SJSA1 (cell line): Measurements from ENCODE around the gene HYDIN. TPM values are rescaled to one million over a fixed set of nuclear protein-coding genes. Genes with fewer than 3 reads are reported as not detected.
"Not testable (repeated sequence)": the region's sequence is repeated elsewhere in the genome, so short reads cannot be mapped to it uniquely, and the experiment has no call there.

Experiments
- DNase-seq, 2 experiments: peaks; one replicate each; pipeline ENCODE4 v3.0.0-alpha.2; 2015 to 2020; ENCODE audit warnings: low spot score in 2 of 2, low read depth in 1 of 2
- H3K27ac ChIP-seq: fragments of 250-450 bp; sonication (Bioruptor Pico); 2 replicates; pipeline ENCODE4 v1.5.1; 2020; ENCODE audit warnings: mild to moderate bottlenecking, moderate library complexity
- H3K27me3 ChIP-seq: fragments of 250-450 bp; sonication (Bioruptor Pico); replicated peaks from 2 replicates; pipeline ENCODE4 v1.5.1; 2020; ENCODE audit warnings: mild to moderate bottlenecking, moderate library complexity
- H3K36me3 ChIP-seq: fragments of 250-450 bp; sonication (Bioruptor Pico); 2 replicates; pipeline ENCODE4 v1.5.1; 2020; ENCODE audit warnings: mild to moderate bottlenecking
- H3K4me1 ChIP-seq: fragments of 250-450 bp; sonication (Bioruptor Pico); replicated peaks from 2 replicates; pipeline ENCODE4 v1.6.1; 2021; ENCODE audit warnings: mild to moderate bottlenecking
- H3K4me3 ChIP-seq: fragments of 250-450 bp; sonication (Bioruptor Pico); 2 replicates; pipeline ENCODE4 v1.5.1; 2020; ENCODE audit warnings: mild to moderate bottlenecking
- H3K9me3 ChIP-seq: fragments of 250-450 bp; sonication (Bioruptor Pico); replicated peaks from 2 replicates; pipeline ENCODE4 v1.5.1; 2020; ENCODE audit warnings: mild to moderate bottlenecking
- total RNA-seq: library from RNA; depleted of rRNA; stranded (reverse); fragments of >200 nt; shearing (Covaris generic); gene quantifications from 2 replicates; pipeline ENCODE4 v1.2.3, GENCODE V29; 2014

The HYDIN gene
- total RNA-seq, 1 experiment from 2014 or later, result 0.16 TPM

DNA sequence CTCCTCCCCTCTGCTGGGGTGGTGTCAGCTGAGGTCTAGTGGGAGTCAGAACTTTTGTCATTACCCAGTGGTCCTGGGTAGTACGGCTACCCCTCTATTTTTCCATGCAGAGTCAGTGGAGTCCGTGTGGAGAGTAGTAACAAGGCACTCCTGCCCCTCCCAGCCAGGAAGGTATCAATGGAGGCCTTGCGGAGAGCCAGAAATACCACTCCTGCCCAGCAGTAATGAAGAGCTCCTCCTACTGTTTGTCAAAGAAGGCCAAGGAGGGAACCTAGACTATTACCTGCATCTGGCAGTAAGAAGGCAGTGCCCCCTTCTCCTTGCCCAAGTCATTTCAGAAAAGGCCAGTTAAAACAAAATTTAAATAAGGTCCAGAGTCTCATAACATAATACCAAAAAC is 262.2 kb downstream of the HYDIN start:
- not testable (repeated sequence) for H3K27ac ChIP-seq, H3K27me3 ChIP-seq, DNase-seq, H3K9me3 ChIP-seq, H3K4me1 ChIP-seq, H3K36me3 ChIP-seq, H3K4me3 ChIP-seq

DNA sequence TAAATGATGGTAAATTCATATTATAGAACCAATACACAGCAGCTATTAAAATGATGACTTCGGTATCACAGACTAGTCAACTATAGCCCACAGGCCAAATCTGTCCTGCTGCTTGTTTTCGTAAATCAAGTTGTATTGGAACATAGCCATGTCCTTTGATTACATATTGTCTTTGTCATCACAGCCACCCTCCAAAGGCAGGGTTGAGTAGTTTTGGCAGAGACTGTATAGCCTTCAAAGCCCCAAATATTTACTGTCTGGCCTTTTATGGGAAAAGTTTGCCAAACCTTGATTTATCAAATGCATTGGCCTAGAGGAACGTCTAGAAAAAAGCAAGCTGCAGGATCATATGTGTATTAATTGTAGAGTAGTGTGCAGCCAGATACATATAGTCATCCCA is 270.4 kb downstream of the HYDIN start:
- not testable (repeated sequence) for H3K4me3 ChIP-seq, H3K36me3 ChIP-seq, H3K27me3 ChIP-seq, H3K4me1 ChIP-seq, H3K9me3 ChIP-seq, DNase-seq, H3K27ac ChIP-seq

DNA sequence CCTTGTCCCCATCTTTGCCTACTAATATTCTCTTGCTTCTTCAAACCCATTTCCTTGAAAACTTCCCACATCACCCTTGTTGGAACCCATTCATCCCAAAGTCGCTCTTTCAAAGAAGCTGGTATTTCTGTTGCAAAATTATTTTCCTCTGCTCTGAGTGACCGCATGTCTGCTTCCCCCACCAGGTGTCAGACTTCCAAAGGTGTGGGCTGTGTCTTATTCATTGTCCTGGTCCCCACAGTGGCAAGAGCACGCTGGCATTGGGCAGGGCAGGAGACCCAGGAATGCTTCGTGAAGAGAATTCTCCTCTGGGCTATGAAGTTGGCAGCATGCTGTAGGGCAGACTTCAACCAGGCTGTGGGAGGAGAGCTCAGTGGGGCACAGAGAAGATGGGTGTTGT is 275.6 kb downstream of the HYDIN start:
- H3K36me3 ChIP-seq, H3K27me3 ChIP-seq, H3K4me3 ChIP-seq, DNase-seq, H3K9me3 ChIP-seq, H3K4me1 ChIP-seq, H3K27ac ChIP-seq: not testable (repeated sequence)

DNA sequence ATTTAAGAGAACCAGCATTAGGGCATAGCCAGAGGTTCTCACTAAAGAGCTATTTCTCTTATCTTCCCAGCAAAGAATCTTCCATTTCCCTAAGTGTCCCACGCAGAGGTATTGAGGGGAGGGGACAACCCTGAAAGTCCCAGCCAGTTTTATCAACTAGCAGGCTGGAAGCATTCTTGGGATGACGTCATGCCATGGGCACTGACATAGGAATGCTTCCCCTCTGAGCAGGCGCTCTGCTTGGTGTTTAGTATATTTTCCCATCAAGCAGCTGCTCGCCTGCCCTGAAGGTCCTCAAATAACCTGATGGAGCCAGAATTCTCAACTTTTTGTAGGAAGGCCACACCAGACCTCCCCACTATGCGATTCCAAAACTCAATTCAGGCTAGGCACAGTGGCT is 276.7 kb downstream of the HYDIN start:
- not testable (repeated sequence) for DNase-seq, H3K27me3 ChIP-seq, H3K27ac ChIP-seq, H3K9me3 ChIP-seq, H3K4me3 ChIP-seq, H3K4me1 ChIP-seq, H3K36me3 ChIP-seq

DNA sequence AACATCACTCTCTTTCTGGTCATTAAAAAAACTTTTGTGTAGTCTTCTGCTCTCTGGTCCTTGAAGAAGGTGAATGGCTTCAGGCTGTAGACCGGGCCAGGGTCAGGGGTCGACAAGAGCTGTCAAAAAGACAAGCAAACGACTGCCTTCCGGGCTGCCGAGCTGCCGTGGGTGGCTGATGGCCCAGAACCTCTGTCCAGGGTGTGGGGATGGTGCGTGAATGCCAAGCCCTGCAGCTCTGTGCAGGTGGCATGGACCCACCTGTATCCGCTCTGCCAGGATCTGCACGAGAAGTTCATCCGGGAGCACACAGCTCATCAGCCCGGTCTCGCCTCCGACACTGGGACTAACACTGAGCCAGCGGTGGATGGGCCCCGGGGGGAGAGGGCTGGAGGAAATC is 287.0 kb downstream of the HYDIN start:
- H3K36me3 ChIP-seq, H3K27me3 ChIP-seq, DNase-seq, H3K4me1 ChIP-seq, H3K4me3 ChIP-seq, H3K9me3 ChIP-seq, H3K27ac ChIP-seq: not testable (repeated sequence)

DNA sequence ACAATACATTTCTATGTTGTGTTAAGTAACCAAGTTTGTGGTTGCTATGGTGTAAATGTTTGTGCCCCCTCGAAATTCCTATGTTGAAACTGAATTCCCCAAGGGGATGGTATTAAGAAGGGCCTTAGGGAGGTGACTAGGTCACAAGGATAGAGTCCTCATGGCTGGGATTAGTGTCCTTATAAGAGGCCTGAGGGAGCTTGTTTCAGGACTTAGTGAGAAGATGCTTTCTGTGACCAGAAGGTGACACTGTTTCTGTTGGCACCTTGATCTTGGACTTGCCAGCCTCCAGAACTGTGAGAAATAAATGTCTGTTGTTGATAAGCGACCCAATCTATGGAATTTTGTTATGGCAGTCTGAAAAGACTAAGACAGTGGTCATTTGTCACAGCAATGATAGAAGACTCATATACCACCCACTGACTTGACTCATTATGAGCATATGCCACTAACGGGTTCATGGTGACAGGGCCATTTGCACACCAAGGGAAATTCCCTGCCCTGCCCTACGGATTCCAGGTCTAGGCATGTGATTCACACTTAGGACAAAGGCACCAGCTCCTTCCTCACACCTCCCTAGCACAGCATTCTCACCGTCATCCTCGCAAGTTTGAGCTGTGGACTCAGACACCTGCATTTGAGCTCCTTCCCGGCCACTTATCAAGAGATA is 290.7 kb downstream of the HYDIN start:
- H3K27ac ChIP-seq, H3K4me3 ChIP-seq, H3K4me1 ChIP-seq, H3K9me3 ChIP-seq, H3K36me3 ChIP-seq, DNase-seq, H3K27me3 ChIP-seq: not testable (repeated sequence)

DNA sequence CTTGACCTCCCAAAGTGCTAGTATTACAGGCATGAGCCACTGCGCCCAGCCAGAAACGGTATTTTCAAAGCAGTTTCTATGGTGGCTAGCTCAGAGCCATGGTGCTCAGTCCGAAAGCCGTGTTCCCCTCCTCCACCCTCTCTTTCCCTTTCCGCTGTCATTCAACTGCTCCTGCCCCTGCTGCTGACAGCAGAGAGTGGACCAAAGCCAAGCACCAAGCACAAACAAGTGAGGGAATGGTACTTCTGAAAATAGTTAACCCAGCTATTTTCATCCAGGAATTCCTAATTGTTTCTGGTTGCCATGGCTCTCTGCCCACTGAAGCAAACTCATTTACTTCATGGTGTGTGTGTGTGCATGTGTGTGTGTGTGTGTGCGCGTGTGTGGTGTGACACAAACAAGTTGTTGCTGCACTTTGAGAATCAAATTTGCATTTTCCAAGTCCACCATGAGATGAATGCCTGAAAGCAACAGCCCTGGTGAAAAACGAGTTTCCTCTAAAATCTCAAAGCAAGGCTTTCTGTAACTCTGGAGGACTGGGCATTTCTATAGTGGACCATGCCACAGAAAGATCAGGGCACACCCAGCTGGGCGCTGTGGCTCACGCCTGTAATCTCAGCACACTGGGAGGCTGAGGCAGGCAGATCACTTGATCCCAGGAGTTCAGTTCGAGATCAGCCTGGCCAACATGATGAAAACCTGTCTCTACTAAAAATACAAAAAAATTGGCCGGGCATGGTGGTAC is 293.6 kb downstream of the HYDIN start:
- H3K27me3 ChIP-seq, DNase-seq, H3K4me1 ChIP-seq: not testable (repeated sequence)

DNA sequence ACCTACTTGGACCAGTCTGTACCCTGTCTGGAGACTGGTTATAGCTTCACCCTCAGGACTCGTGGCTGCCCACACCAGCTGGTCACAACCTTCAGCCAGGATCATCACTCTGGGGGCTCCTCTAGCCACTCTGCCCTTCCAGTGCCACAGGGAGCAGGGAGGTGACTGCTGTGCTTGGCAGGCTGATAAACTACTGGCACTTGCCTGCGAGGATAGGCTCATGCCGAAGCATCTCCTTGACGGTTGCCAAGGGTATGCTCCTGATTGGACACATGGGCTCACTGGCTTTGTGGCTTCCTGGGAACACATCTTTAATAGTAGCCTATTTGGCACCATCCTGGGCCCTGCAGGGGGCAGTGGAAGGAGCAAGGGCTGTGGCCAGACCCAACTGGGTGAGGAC is 295.2 kb downstream of the HYDIN start:
- H3K4me1 ChIP-seq, H3K4me3 ChIP-seq, H3K27me3 ChIP-seq, H3K9me3 ChIP-seq, H3K36me3 ChIP-seq, H3K27ac ChIP-seq, DNase-seq: not testable (repeated sequence)

More for the DNA sequence above, 293.6 kb downstream of the HYDIN start:
- H3K36me3 ChIP-seq, H3K9me3 ChIP-seq, H3K4me3 ChIP-seq, H3K27ac ChIP-seq: not testable (repeated sequence)

DNA sequence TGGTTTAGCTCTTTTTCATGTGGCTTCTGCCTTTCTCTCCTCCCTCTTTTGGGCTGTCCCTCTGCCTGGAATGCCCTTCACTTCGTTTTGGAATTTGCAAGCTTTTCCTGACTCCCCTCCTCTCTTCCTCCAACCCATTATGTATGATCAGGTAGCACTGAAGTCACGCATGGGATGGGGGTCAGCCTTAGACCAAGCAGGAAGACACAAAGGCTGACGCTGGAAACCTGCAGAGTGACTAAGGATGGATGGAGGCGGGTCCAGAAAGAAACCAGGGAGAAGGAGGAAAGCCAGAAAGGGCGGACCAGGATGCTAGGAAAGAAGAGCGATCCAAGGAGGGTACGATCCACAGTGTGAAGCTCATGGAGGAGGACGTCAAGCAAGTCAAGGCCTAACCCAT is 296.8 kb downstream of the HYDIN start:
- H3K4me3 ChIP-seq, H3K27me3 ChIP-seq, H3K9me3 ChIP-seq, H3K4me1 ChIP-seq, DNase-seq, H3K36me3 ChIP-seq, H3K27ac ChIP-seq: not testable (repeated sequence)

DNA sequence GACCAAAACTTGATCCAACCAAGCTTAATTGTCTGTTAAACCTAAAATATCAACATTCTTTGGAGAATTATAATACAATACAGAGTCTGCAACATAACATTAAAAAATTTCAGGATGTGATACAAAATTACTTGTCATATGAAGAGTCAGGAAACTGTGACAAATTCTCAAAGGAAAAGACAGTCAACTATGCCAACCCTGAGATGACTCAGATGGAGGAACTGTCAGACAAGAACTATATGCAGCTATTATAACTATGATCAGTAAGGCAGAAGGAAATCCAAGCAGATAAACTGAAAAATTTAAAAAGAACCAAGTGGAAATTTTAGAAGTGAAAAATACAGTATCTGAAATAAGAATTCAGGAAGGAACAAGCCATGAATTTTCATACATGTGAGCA is 299.8 kb downstream of the HYDIN start:
- H3K4me3 ChIP-seq, H3K27ac ChIP-seq, H3K36me3 ChIP-seq, DNase-seq, H3K4me1 ChIP-seq, H3K27me3 ChIP-seq, H3K9me3 ChIP-seq: not testable (repeated sequence)

DNA sequence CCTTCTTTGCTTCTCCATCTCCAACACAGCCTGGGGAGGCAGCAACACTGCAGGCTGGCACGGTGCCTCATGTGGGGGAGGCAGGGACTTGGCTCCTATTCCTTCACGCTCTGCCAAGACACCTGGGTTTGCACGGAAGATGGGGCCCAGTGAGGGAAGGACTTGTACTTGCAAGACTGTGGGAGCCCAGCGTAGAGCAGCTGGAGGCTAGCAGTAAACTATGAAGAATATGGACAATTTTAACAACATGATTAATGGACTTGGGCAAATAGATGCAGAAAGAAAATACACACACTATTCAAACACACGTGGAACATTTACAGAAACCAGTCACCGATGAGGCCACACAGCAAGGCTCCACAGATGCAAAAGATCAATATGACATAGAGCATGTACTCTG is 308.4 kb downstream of the HYDIN start:
- not testable (repeated sequence) for H3K4me1 ChIP-seq, H3K9me3 ChIP-seq, H3K36me3 ChIP-seq, DNase-seq, H3K27ac ChIP-seq, H3K27me3 ChIP-seq, H3K4me3 ChIP-seq

DNA sequence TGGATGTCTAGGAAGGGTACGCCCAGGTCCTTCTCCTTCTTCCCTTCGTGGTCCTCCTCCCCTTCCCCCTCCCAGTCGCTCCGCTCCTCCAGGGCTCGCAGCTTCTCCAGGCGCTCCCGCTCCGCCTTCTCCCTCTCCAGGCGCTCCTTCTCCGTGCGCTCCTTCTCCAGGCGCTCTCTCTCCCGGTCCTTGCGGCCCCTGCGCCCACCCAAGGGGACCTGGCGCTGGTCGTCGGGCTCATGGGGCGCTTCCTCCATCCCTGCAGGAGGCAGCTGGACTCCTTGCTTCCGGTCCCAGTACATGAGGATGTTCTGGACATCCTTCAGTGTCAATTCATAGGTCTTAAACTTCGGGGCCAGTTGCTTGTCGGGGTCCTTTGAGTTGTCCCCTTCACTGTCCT is 309.9 kb downstream of the HYDIN start:
- not testable (repeated sequence) for DNase-seq, H3K27ac ChIP-seq, H3K27me3 ChIP-seq, H3K4me3 ChIP-seq, H3K4me1 ChIP-seq, H3K36me3 ChIP-seq, H3K9me3 ChIP-seq

DNA sequence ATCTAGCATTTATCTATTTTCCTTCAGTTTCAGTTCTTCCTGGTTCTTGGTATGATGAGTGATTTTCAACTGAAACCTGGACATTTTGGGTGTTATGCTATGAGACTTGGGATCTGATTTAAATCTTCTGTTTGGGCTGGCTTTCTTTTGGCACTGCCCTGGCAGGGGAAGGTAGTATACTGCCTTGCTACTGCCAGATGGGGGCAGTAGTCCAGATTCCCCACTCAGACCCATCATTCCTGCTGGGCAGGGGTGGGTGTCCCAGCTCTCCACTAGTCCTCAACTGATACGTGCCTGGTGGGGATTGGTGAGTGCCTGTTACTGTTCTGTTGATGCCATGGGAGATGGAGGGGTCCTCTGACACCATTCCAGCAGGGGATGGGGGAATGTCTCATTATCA is 342.3 kb downstream of the HYDIN start:
- H3K27me3 ChIP-seq, DNase-seq, H3K4me3 ChIP-seq, H3K36me3 ChIP-seq, H3K27ac ChIP-seq, H3K4me1 ChIP-seq, H3K9me3 ChIP-seq: not testable (repeated sequence)

DNA sequence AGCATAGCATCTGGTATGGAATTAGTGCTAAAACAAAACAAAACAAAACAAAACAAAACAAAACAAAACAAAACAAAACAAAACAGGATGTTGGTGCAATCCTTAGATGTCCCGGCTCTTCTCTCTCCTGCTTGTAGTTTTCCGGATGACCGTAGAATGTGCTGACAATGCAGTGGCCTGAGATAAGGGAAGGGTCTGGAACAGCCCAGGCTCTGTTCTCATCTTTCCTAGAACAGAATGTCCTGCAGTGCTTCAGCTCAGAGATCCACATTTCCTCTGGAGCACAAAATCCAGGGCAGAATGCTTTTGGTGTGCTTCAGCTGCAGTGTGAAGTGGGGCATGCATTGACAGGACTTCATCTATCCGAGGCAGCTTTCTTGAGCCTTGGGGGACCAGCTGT is 345.9 kb downstream of the HYDIN start:
- H3K4me3 ChIP-seq, H3K27me3 ChIP-seq, H3K27ac ChIP-seq, H3K4me1 ChIP-seq, DNase-seq, H3K36me3 ChIP-seq, H3K9me3 ChIP-seq: not testable (repeated sequence)

DNA sequence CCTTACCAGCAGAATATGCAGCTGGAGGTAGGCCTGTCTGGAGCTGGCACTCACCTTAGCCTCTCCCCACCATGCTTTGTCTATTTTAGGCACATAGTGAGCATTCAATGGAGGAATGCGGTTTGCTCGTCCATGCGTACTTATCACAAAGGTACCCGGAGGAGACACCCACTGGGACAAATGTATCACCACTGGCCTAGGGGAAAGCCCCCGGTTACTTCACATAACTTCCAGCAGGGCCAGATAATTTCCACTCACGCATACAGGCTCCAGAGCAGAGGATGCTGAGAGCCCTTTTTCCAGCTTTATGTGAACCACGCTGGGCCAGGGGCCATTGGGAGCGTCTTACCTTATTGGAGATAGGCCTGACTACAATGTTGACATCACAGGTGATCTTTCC is 348.2 kb downstream of the HYDIN start:
- not testable (repeated sequence) for H3K27me3 ChIP-seq, H3K36me3 ChIP-seq, H3K4me3 ChIP-seq, H3K9me3 ChIP-seq, H3K4me1 ChIP-seq, H3K27ac ChIP-seq, DNase-seq
